Measurements from ENCODE around the gene METAP1D.

DNA sequence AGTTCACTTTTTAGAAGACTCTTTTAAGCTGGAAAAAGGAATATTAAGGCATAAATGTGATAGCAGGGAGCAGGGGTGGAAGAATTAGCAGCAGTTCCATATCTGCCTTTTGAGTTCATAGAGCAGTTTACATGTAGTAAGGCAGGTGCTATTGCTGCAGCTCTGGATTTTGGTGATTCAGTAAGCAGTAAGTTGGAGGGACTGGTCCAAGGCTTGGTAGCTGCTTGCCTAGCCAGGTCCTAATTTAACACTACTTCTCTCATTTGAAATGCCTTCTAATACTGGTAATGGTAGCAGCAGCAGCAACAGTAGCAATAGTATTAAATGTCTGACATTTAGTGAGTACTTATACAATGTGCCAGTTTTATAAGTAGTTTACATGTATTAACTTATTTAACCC lies 47.5 kb upstream of the METAP1D start:
- no peak for TF ChIP-seq POLR2A (IDR thresholded peaks at IDR 0.05)
- TF ChIP-seq, protein P1, sequence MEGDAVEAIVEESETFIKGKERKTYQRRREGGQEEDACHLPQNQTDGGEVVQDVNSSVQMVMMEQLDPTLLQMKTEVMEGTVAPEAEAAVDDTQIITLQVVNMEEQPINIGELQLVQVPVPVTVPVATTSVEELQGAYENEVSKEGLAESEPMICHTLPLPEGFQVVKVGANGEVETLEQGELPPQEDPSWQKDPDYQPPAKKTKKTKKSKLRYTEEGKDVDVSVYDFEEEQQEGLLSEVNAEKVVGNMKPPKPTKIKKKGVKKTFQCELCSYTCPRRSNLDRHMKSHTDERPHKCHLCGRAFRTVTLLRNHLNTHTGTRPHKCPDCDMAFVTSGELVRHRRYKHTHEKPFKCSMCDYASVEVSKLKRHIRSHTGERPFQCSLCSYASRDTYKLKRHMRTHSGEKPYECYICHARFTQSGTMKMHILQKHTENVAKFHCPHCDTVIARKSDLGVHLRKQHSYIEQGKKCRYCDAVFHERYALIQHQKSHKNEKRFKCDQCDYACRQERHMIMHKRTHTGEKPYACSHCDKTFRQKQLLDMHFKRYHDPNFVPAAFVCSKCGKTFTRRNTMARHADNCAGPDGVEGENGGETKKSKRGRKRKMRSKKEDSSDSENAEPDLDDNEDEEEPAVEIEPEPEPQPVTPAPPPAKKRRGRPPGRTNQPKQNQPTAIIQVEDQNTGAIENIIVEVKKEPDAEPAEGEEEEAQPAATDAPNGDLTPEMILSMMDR (IDR thresholded peaks at IDR 0.05), result no peak
